ENCODE results near the gene SHISA2. TPM values are rescaled to one million over a fixed set of nuclear protein-coding genes. Genes with fewer than 3 reads are reported as not detected.

The SHISA2 gene
- total and polyA plus RNA-seq, 2 of the 13 experiments (the other 11 are each of a cell fraction or from before 2014, with no cell fraction given), result not detected

DNA sequence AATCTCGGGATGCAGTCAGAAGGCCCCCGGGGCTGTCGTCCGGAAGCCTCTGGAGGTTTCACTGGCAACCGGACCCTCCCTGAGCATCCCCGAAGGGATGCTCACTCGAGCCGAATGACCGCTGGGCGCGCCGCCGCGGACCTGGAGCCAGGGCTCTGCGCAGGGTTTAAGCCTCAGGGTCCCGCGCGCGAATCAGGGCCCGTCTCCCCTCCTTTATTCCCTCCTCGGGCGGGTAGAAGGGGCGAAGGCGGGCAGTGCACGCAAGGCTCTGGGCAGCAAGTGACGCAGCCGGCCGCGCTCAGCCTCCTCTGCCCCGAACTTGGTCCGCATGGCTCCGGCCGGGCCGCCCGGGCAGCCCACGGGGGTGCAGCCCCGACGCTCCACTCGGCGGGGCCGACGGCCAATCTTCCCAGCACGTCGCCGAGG lies 572 bp downstream of the SHISA2 start:
- BruUV-seq (replicated peaks), result no TSS peak
- Histone ChIP-seq H3K4me3 (replicated peaks in 1 of 3; ENCODE audit: insufficient read depth in 1 of 3, low read depth in 2 of 3, low read length in 3 of 3) (no peak overlapping the region; a peak in 1 of 6 replicates), H4K20me1 (ENCODE audit: insufficient read depth, low read length) (no peaks in the 10 kb centered on the region), H3K36me3 (replicated peaks in 1 of 2; ENCODE audit: control insufficient read depth in 1 of 2, insufficient read depth in 2 of 2, low read length in 2 of 2) (no peaks in the 10 kb centered on the region), H3K27me3 (ENCODE audit: control insufficient read depth in 1 of 2, insufficient read depth in 2 of 2, low read length in 2 of 2) (peaks cover 4 to 51% of the 10 kb centered on the region in 2 experiments; a peak in 4 of 5 replicates), H3K4me1 (ENCODE audit: insufficient read depth, low read length) (no peaks in the 10 kb centered on the region), H3K9ac (ENCODE audit: insufficient read depth, low read depth, low read length) (no peak overlapping the region), H2AFZ (ENCODE audit: low read length) (no peak overlapping the region), H3K79me2 (ENCODE audit: insufficient read depth, low read length) (no peaks in the 10 kb centered on the region), H3K9me3 (ENCODE audit: low read length) (no peaks in the 10 kb centered on the region), H3K4me2 (ENCODE audit: low read depth, low read length) (no peak overlapping the region), H3K27ac (ENCODE audit: extremely low read length, insufficient read depth, low read length) (no peak overlapping the region)
- 74% methylated on average over 28 of the region's 45 CpGs for WGBS (ENCODE audit: low lambda C conversion rate)
- no peak; the same call in 1 of the 3 replicates for ATAC-seq
- intact Hi-C loops (cut with micrococcal nuclease; ENCODE audit: unreplicated experiment) (no loop called here), in situ Hi-C loops (cut with HindIII; ENCODE audit: extremely low pct_ligation_motif_present, low pct_unique_long_range_greater_than_20kb) (no loop called here)
- no peak for TF ChIP-seq TARDBP (CRISPR knock-in tag; IDR thresholded peaks at IDR 0.05)
- no peak for TF ChIP-seq PTBP1 (IDR thresholded peaks at IDR 0.05; ENCODE audit: low read depth, low read length, poor library complexity, severe bottlenecking)
- TF ChIP-seq, protein P1, sequence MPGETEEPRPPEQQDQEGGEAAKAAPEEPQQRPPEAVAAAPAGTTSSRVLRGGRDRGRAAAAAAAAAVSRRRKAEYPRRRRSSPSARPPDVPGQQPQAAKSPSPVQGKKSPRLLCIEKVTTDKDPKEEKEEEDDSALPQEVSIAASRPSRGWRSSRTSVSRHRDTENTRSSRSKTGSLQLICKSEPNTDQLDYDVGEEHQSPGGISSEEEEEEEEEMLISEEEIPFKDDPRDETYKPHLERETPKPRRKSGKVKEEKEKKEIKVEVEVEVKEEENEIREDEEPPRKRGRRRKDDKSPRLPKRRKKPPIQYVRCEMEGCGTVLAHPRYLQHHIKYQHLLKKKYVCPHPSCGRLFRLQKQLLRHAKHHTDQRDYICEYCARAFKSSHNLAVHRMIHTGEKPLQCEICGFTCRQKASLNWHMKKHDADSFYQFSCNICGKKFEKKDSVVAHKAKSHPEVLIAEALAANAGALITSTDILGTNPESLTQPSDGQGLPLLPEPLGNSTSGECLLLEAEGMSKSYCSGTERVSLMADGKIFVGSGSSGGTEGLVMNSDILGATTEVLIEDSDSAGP (CRISPR knock-in tag; IDR thresholded peaks at IDR 0.05; ENCODE audit: borderline replicate concordance), result no peak
- TF ChIP-seq ZFP36 (IDR thresholded peaks at IDR 0.05; ENCODE audit: borderline replicate concordance, low read depth, low read length, partially characterized antibody), result no peak
- TF ChIP-seq KLF15 (CRISPR knock-in tag; IDR thresholded peaks at IDR 0.05; ENCODE audit: borderline replicate concordance), result no peak
- no peak for DNase-seq (ENCODE audit: low spot score)
- ChIA-PET POLR2A (no interaction called here), CTCF (ENCODE audit: low intra/inter-chr PET ratio, low total read pairs) (no interaction called here)
- FAIRE-seq, result no peak

DNA sequence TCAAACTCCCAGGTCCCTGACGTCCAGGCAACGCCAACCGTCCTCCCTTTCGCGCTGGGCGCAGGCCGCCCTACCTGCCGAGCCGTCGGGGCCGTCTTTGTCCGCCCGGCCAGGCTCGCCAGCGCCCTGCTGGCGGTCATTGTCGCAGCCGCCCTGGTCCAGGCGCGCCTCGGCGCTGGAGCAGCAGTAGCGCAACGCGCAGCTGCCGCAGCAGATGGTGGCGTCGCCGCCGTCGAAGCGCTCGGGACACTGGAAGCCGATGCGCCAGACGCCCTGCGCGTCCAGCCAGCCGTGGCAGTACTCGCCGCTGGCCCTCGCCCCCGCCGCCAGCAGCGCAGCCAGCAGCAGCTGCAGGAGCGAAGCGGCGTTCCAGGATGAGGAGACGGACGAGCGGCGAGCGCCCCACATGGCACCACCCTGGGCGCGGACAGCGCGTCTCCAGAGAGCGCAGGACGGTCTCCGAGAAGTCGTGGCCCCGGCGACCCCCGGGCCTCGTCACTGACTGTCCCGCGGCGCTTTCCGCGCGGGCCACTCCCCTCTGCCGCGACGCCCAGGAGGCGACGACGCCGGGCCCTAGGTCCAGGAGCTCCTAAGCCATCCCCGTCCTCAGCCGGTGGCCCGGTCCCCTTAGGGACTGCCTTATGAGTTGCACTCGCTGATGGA lies 1.1 kb downstream of the SHISA2 start:
- FAIRE-seq, result no peak
- Histone ChIP-seq H3K4me3 (replicated peaks in 1 of 3; ENCODE audit: insufficient read depth in 1 of 3, low read depth in 2 of 3, low read length in 3 of 3) (no peak overlapping the region), H3K9me3 (ENCODE audit: low read length) (no peaks in the 10 kb centered on the region), H3K4me1 (ENCODE audit: insufficient read depth, low read length) (no peaks in the 10 kb centered on the region), H3K27ac (ENCODE audit: extremely low read length, insufficient read depth, low read length) (no peak overlapping the region), H3K9ac (ENCODE audit: insufficient read depth, low read depth, low read length) (no peak overlapping the region), H2AFZ (ENCODE audit: low read length) (no peak overlapping the region), H3K4me2 (ENCODE audit: low read depth, low read length) (no peak overlapping the region), H4K20me1 (ENCODE audit: insufficient read depth, low read length) (no peaks in the 10 kb centered on the region), H3K27me3 (ENCODE audit: control insufficient read depth in 1 of 2, insufficient read depth in 2 of 2, low read length in 2 of 2) (peaks cover 4 to 53% of the 10 kb centered on the region in 2 experiments; a peak in 4 of 5 replicates), H3K36me3 (replicated peaks in 1 of 2; ENCODE audit: control insufficient read depth in 1 of 2, insufficient read depth in 2 of 2, low read length in 2 of 2) (no peaks in the 10 kb centered on the region), H3K79me2 (ENCODE audit: insufficient read depth, low read length) (no peaks in the 10 kb centered on the region)
- 78% methylated on average over 78 of the region's 82 CpGs for WGBS (ENCODE audit: low lambda C conversion rate)
- DNase-seq (ENCODE audit: low spot score), result no peak
- in situ Hi-C loops (cut with HindIII; ENCODE audit: extremely low pct_ligation_motif_present, low pct_unique_long_range_greater_than_20kb) (no loop called here), intact Hi-C loops (cut with micrococcal nuclease; ENCODE audit: unreplicated experiment) (no loop called here)
- ChIA-PET POLR2A (no interaction called here), CTCF (ENCODE audit: low intra/inter-chr PET ratio, low total read pairs) (no interaction called here)
- no TSS peak for BruUV-seq (replicated peaks)
- ATAC-seq, result no peak
- TF ChIP-seq SRSF4 (IDR thresholded peaks at IDR 0.05; ENCODE audit: low read depth, low read length, poor library complexity, severe bottlenecking) (no peak), PAWR (CRISPR knock-in tag; IDR thresholded peaks at IDR 0.05; ENCODE audit: borderline replicate concordance) (no peak), RCOR2 (CRISPR knock-in tag; IDR thresholded peaks at IDR 0.05) (no peak), ZNF83 (CRISPR knock-in tag; IDR thresholded peaks at IDR 0.05; ENCODE audit: borderline replicate concordance) (no peak)
- TF ChIP-seq, protein P2, sequence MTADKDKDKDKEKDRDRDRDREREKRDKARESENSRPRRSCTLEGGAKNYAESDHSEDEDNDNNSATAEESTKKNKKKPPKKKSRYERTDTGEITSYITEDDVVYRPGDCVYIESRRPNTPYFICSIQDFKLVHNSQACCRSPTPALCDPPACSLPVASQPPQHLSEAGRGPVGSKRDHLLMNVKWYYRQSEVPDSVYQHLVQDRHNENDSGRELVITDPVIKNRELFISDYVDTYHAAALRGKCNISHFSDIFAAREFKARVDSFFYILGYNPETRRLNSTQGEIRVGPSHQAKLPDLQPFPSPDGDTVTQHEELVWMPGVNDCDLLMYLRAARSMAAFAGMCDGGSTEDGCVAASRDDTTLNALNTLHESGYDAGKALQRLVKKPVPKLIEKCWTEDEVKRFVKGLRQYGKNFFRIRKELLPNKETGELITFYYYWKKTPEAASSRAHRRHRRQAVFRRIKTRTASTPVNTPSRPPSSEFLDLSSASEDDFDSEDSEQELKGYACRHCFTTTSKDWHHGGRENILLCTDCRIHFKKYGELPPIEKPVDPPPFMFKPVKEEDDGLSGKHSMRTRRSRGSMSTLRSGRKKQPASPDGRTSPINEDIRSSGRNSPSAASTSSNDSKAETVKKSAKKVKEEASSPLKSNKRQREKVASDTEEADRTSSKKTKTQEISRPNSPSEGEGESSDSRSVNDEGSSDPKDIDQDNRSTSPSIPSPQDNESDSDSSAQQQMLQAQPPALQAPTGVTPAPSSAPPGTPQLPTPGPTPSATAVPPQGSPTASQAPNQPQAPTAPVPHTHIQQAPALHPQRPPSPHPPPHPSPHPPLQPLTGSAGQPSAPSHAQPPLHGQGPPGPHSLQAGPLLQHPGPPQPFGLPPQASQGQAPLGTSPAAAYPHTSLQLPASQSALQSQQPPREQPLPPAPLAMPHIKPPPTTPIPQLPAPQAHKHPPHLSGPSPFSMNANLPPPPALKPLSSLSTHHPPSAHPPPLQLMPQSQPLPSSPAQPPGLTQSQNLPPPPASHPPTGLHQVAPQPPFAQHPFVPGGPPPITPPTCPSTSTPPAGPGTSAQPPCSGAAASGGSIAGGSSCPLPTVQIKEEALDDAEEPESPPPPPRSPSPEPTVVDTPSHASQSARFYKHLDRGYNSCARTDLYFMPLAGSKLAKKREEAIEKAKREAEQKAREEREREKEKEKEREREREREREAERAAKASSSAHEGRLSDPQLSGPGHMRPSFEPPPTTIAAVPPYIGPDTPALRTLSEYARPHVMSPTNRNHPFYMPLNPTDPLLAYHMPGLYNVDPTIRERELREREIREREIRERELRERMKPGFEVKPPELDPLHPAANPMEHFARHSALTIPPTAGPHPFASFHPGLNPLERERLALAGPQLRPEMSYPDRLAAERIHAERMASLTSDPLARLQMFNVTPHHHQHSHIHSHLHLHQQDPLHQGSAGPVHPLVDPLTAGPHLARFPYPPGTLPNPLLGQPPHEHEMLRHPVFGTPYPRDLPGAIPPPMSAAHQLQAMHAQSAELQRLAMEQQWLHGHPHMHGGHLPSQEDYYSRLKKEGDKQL (CRISPR knock-in tag; IDR thresholded peaks at IDR 0.05; ENCODE audit: low read depth), result no peak

Data from HepG2 (cell line).